GM23338 (cell line): ENCODE measurements around the gene CD2. TPM values are rescaled to one million over a fixed set of nuclear protein-coding genes. Genes with fewer than 3 reads are reported as not detected.

Experiments
- ATAC-seq: fragments of 200-7000 bp; cut with Tn5 transposase; 3 replicates; pipeline ENCODE4 v1.9.1; 2020
- DNase-seq: peaks from one replicate; pipeline ENCODE4 v3.0.0-alpha.2; 2015; ENCODE audit warnings: low spot score
- H2AFZ ChIP-seq: fragments of 200-600 bp; sonication (generic); 2 replicates; pipeline ENCODE4 v1.8.0; 2016; ENCODE audit warnings: antibody characterized with exemption, mild to moderate bottlenecking, moderate library complexity
- H3F3A ChIP-seq: fragments of 200-600 bp; sonication (generic); replicated peaks from 2 replicates; pipeline ENCODE4 v1.8.0; 2017; ENCODE audit warnings: antibody characterized with exemption, mixed run types, low read depth
- H3K27ac ChIP-seq: fragments of 200-600 bp; sonication (generic); 2 replicates; pipeline ENCODE4 v1.6.1; 2016; ENCODE audit warnings: low read depth
- H3K27me3 ChIP-seq: fragments of 200-600 bp; sonication (generic); 2 replicates; pipeline ENCODE4 v1.8.0; 2016; ENCODE audit warnings: mild to moderate bottlenecking, mixed run types, moderate library complexity; ENCODE audit not compliant: insufficient read depth
- H3K36me3 ChIP-seq: fragments of 200-600 bp; sonication (generic); 2 replicates; pipeline ENCODE4 v1.8.0; 2016; ENCODE audit warnings: mild to moderate bottlenecking; ENCODE audit not compliant: insufficient read depth
- H3K4me1 ChIP-seq: fragments of 200-600 bp; sonication (generic); 2 replicates; pipeline ENCODE4 v1.8.0; 2016; ENCODE audit warnings: mild to moderate bottlenecking, moderate library complexity; ENCODE audit not compliant: insufficient read depth
- H3K4me2 ChIP-seq: fragments of 200-600 bp; sonication (generic); 2 replicates; pipeline ENCODE4 v1.7.1; 2017; ENCODE audit warnings: mixed run types
- H3K4me3 ChIP-seq: fragments of 200-600 bp; sonication (generic); 2 replicates; pipeline ENCODE4 v1.6.1; 2016; ENCODE audit warnings: mixed run types
- H3K79me2 ChIP-seq: fragments of 200-600 bp; sonication (generic); replicated peaks from 2 replicates; pipeline ENCODE4 v1.8.0; 2017; ENCODE audit warnings: mild to moderate bottlenecking; ENCODE audit not compliant: insufficient read depth
- H3K9me2 ChIP-seq: fragments of 200-600 bp; sonication (generic); 2 replicates; pipeline ENCODE4 v1.8.0; 2017; ENCODE audit not compliant: insufficient read depth
- H4K20me1 ChIP-seq: fragments of 200-600 bp; sonication (generic); replicated peaks from 2 replicates; pipeline ENCODE4 v1.8.0; 2017; ENCODE audit warnings: mild to moderate bottlenecking; ENCODE audit not compliant: insufficient read depth
- H3K27ac Mint-ChIP-seq: 2 replicates; pipeline ENCODE4 v1.8.0; 2020; ENCODE audit warnings: inconsistent platforms, mild to moderate bottlenecking, moderate library complexity, mixed read lengths
- H3K27me3 Mint-ChIP-seq: 3 replicates; pipeline ENCODE4 v1.8.0; 2022; ENCODE audit warnings: low read depth, mild to moderate bottlenecking, moderate library complexity, mixed read lengths, inconsistent platforms; ENCODE audit not compliant: insufficient read depth, poor library complexity
- H3K36me3 Mint-ChIP-seq: 3 replicates; pipeline ENCODE4 v1.8.0; 2021; ENCODE audit warnings: low read depth, mild to moderate bottlenecking, inconsistent platforms, moderate library complexity, mixed read lengths
- H3K4me1 Mint-ChIP-seq: 3 replicates; pipeline ENCODE4 v1.8.0; 2020; ENCODE audit warnings: mild to moderate bottlenecking, inconsistent platforms, mixed read lengths
- H3K4me3 Mint-ChIP-seq: 3 replicates; pipeline ENCODE4 v1.8.0; 2021; ENCODE audit warnings: moderate library complexity, mild to moderate bottlenecking, inconsistent platforms, mixed read lengths
- H3K9me3 Mint-ChIP-seq: 3 replicates; pipeline ENCODE4 v1.8.0; 2020; ENCODE audit warnings: moderate library complexity, mild to moderate bottlenecking, inconsistent platforms, mixed read lengths
- CREB1 ChIP-seq: fragments of 250-450 bp; sonication (Bioruptor Pico); IDR thresholded peaks from 2 replicates; pipeline ENCODE4 v1.5.0; 2020; ENCODE audit warnings: low read depth, mild to moderate bottlenecking, moderate library complexity
- EZH2phosphoT487 ChIP-seq: fragments of 200-600 bp; sonication (generic); IDR thresholded peaks from one replicate; pipeline ENCODE4 v1.8.1; 2018; ENCODE audit warnings: antibody characterized with exemption; ENCODE audit not compliant: unreplicated experiment
- NANOG ChIP-seq: IDR thresholded peaks from 2 replicates; pipeline ENCODE4 v1.6.1; 2016; ENCODE audit warnings: antibody characterized with exemption, borderline replicate concordance
- STAT1 ChIP-seq: IDR thresholded peaks from one replicate; pipeline ENCODE4 v1.6.1; 2016; ENCODE audit warnings: antibody characterized with exemption; ENCODE audit not compliant: unreplicated experiment
- polyA plus RNA-seq: library from polyadenylated mRNA; unstranded; fragments of >200 nt; fragmentation: Nextera tagmentation; extraction: Ambion mirVana; gene quantifications from 2 replicates; pipeline ENCODE4 v1.2.1, GENCODE V29; 2016
- total RNA-seq: library from RNA; depleted of rRNA; stranded (reverse); fragments of >200 nt; shearing (Covaris generic); gene quantifications from 2 replicates; pipeline ENCODE4 v1.2.3, GENCODE V29; 2014
- TF ChIP-seq, protein P1 (sequence below), 2 experiments: fragments of 200-600 bp in 1 of 2; sonication (generic) in 1 of 2; conservative IDR thresholded peaks; 2 replicates each; pipeline versions ENCODE4 v1.5.1 to v1.6.1; 2016 to 2017; ENCODE audit warnings: antibody characterized with exemption in 2 of 2, low read depth in 2 of 2, mild to moderate bottlenecking in 2 of 2, moderate library complexity in 1 of 2
- TF ChIP-seq, protein P2 (sequence below): fragments of 250-450 bp; sonication (Bioruptor Pico); IDR thresholded peaks from 2 replicates; pipeline ENCODE4 v1.5.0; 2020; ENCODE audit warnings: mild to moderate bottlenecking, moderate library complexity

The CD2 gene
- total and polyA plus RNA-seq, 2 experiments from 2014 or later: not detected

DNA sequence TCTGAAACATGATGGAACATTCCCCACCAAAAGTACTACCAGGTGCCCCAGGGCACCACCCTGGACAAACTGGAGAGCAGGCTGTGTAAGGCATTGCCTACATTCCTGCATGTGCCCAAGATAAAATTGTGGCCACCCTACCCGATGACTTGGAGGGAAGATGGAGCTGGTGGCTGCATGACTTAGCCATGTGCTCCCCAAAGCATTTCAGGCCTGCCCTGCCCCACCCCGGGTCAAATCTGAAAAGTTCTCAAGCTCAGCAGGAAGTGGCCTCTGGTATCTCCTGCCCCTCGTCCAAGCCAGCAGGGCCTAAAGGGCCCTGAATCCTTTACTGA, 8.5 kb downstream of the CD2 start:
- peaks cover 4% of the 10 kb centered on the region for H3K4me1 Mint-ChIP-seq
- H3K27ac Mint-ChIP-seq: no peak overlapping the region
- Histone ChIP-seq H3K4me1 (no peaks in the 10 kb centered on the region), H3K4me3 (no peak overlapping the region), H3K9me2 (peaks cover 7% of the 10 kb centered on the region; the same call in 1 of the 2 replicates), H3K79me2 (no peaks in the 10 kb centered on the region), H2AFZ (no peak overlapping the region; the same call in 1 of the 2 replicates), H3K36me3 (no peaks in the 10 kb centered on the region), H3K27ac (no peak overlapping the region), H3K27me3 (no peaks in the 10 kb centered on the region), H3F3A (no peaks in the 10 kb centered on the region), H4K20me1 (no peaks in the 10 kb centered on the region), H3K4me2 (no peak overlapping the region)
- H3K27me3 Mint-ChIP-seq: peaks cover 5% of the 10 kb centered on the region
- no peak for ATAC-seq
- TF ChIP-seq, protein P1, sequence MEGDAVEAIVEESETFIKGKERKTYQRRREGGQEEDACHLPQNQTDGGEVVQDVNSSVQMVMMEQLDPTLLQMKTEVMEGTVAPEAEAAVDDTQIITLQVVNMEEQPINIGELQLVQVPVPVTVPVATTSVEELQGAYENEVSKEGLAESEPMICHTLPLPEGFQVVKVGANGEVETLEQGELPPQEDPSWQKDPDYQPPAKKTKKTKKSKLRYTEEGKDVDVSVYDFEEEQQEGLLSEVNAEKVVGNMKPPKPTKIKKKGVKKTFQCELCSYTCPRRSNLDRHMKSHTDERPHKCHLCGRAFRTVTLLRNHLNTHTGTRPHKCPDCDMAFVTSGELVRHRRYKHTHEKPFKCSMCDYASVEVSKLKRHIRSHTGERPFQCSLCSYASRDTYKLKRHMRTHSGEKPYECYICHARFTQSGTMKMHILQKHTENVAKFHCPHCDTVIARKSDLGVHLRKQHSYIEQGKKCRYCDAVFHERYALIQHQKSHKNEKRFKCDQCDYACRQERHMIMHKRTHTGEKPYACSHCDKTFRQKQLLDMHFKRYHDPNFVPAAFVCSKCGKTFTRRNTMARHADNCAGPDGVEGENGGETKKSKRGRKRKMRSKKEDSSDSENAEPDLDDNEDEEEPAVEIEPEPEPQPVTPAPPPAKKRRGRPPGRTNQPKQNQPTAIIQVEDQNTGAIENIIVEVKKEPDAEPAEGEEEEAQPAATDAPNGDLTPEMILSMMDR (conservative IDR thresholded peaks at IDR 0.05; ENCODE audit: low read depth in 2 of 2): no peak
- TF ChIP-seq, protein P2, sequence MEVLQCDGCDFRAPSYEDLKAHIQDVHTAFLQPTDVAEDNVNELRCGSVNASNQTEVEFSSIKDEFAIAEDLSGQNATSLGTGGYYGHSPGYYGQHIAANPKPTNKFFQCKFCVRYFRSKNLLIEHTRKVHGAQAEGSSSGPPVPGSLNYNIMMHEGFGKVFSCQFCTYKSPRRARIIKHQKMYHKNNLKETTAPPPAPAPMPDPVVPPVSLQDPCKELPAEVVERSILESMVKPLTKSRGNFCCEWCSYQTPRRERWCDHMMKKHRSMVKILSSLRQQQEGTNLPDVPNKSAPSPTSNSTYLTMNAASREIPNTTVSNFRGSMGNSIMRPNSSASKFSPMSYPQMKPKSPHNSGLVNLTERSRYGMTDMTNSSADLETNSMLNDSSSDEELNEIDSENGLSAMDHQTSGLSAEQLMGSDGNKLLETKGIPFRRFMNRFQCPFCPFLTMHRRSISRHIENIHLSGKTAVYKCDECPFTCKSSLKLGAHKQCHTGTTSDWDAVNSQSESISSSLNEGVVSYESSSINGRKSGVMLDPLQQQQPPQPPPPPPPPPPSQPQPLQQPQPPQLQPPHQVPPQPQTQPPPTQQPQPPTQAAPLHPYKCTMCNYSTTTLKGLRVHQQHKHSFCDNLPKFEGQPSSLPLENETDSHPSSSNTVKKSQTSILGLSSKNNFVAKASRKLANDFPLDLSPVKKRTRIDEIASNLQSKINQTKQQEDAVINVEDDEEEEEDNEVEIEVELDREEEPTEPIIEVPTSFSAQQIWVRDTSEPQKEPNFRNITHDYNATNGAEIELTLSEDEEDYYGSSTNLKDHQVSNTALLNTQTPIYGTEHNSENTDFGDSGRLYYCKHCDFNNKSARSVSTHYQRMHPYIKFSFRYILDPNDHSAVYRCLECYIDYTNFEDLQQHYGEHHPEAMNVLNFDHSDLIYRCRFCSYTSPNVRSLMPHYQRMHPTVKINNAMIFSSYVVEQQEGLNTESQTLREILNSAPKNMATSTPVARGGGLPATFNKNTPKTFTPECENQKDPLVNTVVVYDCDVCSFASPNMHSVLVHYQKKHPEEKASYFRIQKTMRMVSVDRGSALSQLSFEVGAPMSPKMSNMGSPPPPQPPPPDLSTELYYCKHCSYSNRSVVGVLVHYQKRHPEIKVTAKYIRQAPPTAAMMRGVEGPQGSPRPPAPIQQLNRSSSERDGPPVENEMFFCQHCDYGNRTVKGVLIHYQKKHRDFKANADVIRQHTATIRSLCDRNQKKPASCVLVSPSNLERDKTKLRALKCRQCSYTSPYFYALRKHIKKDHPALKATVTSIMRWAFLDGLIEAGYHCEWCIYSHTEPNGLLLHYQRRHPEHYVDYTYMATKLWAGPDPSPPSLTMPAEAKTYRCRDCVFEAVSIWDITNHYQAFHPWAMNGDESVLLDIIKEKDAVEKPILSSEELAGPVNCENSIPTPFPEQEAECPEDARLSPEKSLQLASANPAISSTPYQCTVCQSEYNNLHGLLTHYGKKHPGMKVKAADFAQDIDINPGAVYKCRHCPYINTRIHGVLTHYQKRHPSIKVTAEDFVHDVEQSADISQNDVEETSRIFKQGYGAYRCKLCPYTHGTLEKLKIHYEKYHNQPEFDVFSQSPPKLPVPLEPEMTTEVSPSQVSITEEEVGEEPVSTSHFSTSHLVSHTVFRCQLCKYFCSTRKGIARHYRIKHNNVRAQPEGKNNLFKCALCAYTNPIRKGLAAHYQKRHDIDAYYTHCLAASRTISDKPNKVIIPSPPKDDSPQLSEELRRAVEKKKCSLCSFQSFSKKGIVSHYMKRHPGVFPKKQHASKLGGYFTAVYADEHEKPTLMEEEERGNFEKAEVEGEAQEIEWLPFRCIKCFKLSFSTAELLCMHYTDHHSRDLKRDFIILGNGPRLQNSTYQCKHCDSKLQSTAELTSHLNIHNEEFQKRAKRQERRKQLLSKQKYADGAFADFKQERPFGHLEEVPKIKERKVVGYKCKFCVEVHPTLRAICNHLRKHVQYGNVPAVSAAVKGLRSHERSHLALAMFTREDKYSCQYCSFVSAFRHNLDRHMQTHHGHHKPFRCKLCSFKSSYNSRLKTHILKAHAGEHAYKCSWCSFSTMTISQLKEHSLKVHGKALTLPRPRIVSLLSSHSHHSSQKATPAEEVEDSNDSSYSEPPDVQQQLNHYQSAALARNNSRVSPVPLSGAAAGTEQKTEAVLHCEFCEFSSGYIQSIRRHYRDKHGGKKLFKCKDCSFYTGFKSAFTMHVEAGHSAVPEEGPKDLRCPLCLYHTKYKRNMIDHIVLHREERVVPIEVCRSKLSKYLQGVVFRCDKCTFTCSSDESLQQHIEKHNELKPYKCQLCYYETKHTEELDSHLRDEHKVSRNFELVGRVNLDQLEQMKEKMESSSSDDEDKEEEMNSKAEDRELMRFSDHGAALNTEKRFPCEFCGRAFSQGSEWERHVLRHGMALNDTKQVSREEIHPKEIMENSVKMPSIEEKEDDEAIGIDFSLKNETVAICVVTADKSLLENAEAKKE: no peak
- TF ChIP-seq EZH2phosphoT487: no peak
- TF ChIP-seq NANOG: no peak
- no peak for TF ChIP-seq STAT1
- no peak for TF ChIP-seq CREB1 (CRISPR knock-in tag)
- no peaks in the 10 kb centered on the region for H3K36me3 Mint-ChIP-seq
- no peak for DNase-seq
- no peak overlapping the region for H3K4me3 Mint-ChIP-seq
- H3K9me3 Mint-ChIP-seq: no peaks in the 10 kb centered on the region; the same call in 1 of the 3 replicates
